ENCODE results near the gene NCK1.
"Not testable (repeated sequence)": the region's sequence is repeated elsewhere in the genome, so short reads cannot be mapped to it uniquely, and the experiment has no call there.

NCK1 gene

GRCh38 chr3:136949146-136949545 is 87.1 kb downstream of the NCK1 start:
- DNase-seq (ENCODE audit: low spot score), result no peak

- no peak for DNase-seq (ENCODE audit: low spot score)
These were observed 87.7 kb downstream of the NCK1 start for GRCh38 chr3:136949708-136950107.

GRCh38 chr3:136950623-136951022 is 88.6 kb downstream of the NCK1 start:
- DNase-seq (ENCODE audit: low spot score), result no peak

GRCh38 chr3:136952292-136952691 is 90.3 kb downstream of the NCK1 start:
- no peak for DNase-seq (ENCODE audit: low spot score)

GRCh38 chr3:136954251-136954650 is 92.2 kb downstream of the NCK1 start:
- DNase-seq (ENCODE audit: low spot score), result no peak

- no peak for DNase-seq (ENCODE audit: low spot score)
These were observed 93.2 kb downstream of the NCK1 start for GRCh38 chr3:136954980-136955780.

- peak; percentile 81 for DNase-seq (ENCODE audit: low spot score)
These were observed 93.8 kb downstream of the NCK1 start for GRCh38 chr3:136955813-136956212.

- DNase-seq (ENCODE audit: low spot score), result no peak
These were observed 95.0 kb downstream of the NCK1 start for GRCh38 chr3:136956971-136957370.

GRCh38 chr3:136957751-136958288 is 95.8 kb downstream of the NCK1 start, which contains the start of gene IL20RB:
TSS of gene IL20RB (plus strand) at chr3:136957983. CDS start at chr3:136958114, 131 bp downstream.
- DNase-seq (ENCODE audit: low spot score), result peak; percentile 58

- no peak for DNase-seq (ENCODE audit: low spot score)
These were observed 96.9 kb downstream of the NCK1 start for GRCh38 chr3:136958939-136959338.

- no peak for DNase-seq (ENCODE audit: low spot score)
These were observed 97.6 kb downstream of the NCK1 start for GRCh38 chr3:136959599-136959998.

GRCh38 chr3:136960838-136961836 is 99.1 kb downstream of the NCK1 start:
- peak; percentile 38 for DNase-seq (ENCODE audit: low spot score)

GRCh38 chr3:136962927-136963326 is 100.9 kb downstream of the NCK1 start:
- DNase-seq (ENCODE audit: low spot score), result no peak

GRCh38 chr3:136969539-136969938 is 107.5 kb downstream of the NCK1 start:
- not testable (repeated sequence) for DNase-seq (ENCODE audit: low spot score)

- DNase-seq (ENCODE audit: low spot score), result no peak
These were observed 111.3 kb downstream of the NCK1 start for GRCh38 chr3:136973352-136973751.

GRCh38 chr3:136974670-136975069 is 112.7 kb downstream of the NCK1 start:
- DNase-seq (ENCODE audit: low spot score), result no peak

- no peak for DNase-seq (ENCODE audit: low spot score)
These were observed 117.2 kb downstream of the NCK1 start for GRCh38 chr3:136979204-136979603.

GRCh38 chr3:136979684-136980083 is 117.7 kb downstream of the NCK1 start:
- peak; percentile 30 for DNase-seq (ENCODE audit: low spot score)

GRCh38 chr3:136982033-136982432 is 120.0 kb downstream of the NCK1 start:
- DNase-seq (ENCODE audit: low spot score), result no peak

GRCh38 chr3:136982520-136983138 is 120.6 kb downstream of the NCK1 start:
- DNase-seq (ENCODE audit: low spot score), result no peak

GRCh38 chr3:136984837-136985236 is 122.8 kb downstream of the NCK1 start:
- no peak for DNase-seq (ENCODE audit: low spot score)

GRCh38 chr3:136987398-136987980 is 125.5 kb downstream of the NCK1 start:
- DNase-seq (ENCODE audit: low spot score), result not testable (repeated sequence)

Data from AG08395 (cell line).